ENCODE results near the gene CDC42BPA.

- no peak for TF ChIP-seq HBP1 (CRISPR knock-in tag; IDR thresholded peaks at IDR 0.05; ENCODE audit: low read depth)
- TF ChIP-seq HDAC6 (IDR thresholded peaks at IDR 0.05; ENCODE audit: low read depth, low read length) = no peak
- TF ChIP-seq BRF2 (CRISPR knock-in tag; IDR thresholded peaks at IDR 0.05) = no peak
- TF ChIP-seq ERF (CRISPR knock-in tag; IDR thresholded peaks at IDR 0.05) = no peak
- peak; percentile 71 for TF ChIP-seq CTCF (CRISPR knock-in tag; IDR thresholded peaks at IDR 0.05)
- no peak for TF ChIP-seq SUZ12 (IDR thresholded peaks at IDR 0.05; ENCODE audit: low read depth, low read length)
- no peak for TF ChIP-seq HNF1B (CRISPR knock-in tag; IDR thresholded peaks at IDR 0.05)
- TF ChIP-seq ZNF670 (CRISPR knock-in tag; IDR thresholded peaks at IDR 0.05; ENCODE audit: borderline replicate concordance) = no peak
- no peak for TF ChIP-seq ELK4 (CRISPR knock-in tag; IDR thresholded peaks at IDR 0.05; ENCODE audit: borderline replicate concordance)
- no peak for TF ChIP-seq GATA4 (IDR thresholded peaks at IDR 0.05; ENCODE audit: borderline replicate concordance, low read depth)
- no peak for TF ChIP-seq MAX (IDR thresholded peaks at IDR 0.05)
- TF ChIP-seq PTBP1 (IDR thresholded peaks at IDR 0.05; ENCODE audit: low read depth, low read length, poor library complexity, severe bottlenecking) = no peak
- peak; percentile 47; the same call in 1 of the 2 replicates for TF ChIP-seq IRF2 (CRISPR knock-in tag; IDR thresholded peaks at IDR 0.05)
Measured at GRCh38 chr1:227234998-227235405, 83.3 kb downstream of the CDC42BPA start.
